NK-92 treated with Interleukin-12 subunit alpha and Interleukin-12 subunit beta, amount 100 ng/mL, for 24 hours (cell line): ENCODE data around the gene EPHA2.
"Not testable (repeated sequence)": the region's sequence is repeated elsewhere in the genome, so short reads cannot be mapped to it uniquely, and the experiment has no call there.

Source experiments
- DNase-seq: peaks from one replicate; lab custom pipeline; 2025; lab: John Stamatoyannopoulos, UW

The EPHA2 gene

GRCh38 chr1:16155537-16156410 is at the start of gene EPHA2:
Gene EPHA2, minus strand, starts transcription at chr1:16156069. Its CDS starts 137 bp downstream, at chr1:16155932.
- no peak for DNase-seq

GRCh38 chr1:16205334-16205671 is 49.4 kb upstream of the EPHA2 start:
- no peak for DNase-seq

- DNase-seq = peak; percentile 14
Measured at GRCh38 chr1:16204634-16205333, 48.9 kb upstream of the EPHA2 start.

GRCh38 chr1:16204216-16204615 is 48.3 kb upstream of the EPHA2 start:
- no peak for DNase-seq

- no peak for DNase-seq
Measured at GRCh38 chr1:16203550-16203949, 47.7 kb upstream of the EPHA2 start.

GRCh38 chr1:16202281-16203210 is 46.7 kb upstream of the EPHA2 start:
- DNase-seq = no peak

- DNase-seq = no peak
Measured at GRCh38 chr1:16199700-16200099, 43.8 kb upstream of the EPHA2 start.

- no peak for DNase-seq
Measured at GRCh38 chr1:16199157-16199501, 43.3 kb upstream of the EPHA2 start.

GRCh38 chr1:16198444-16199156 is 42.7 kb upstream of the EPHA2 start:
- DNase-seq = no peak

- DNase-seq = no peak
Measured at GRCh38 chr1:16196874-16197273, 41.0 kb upstream of the EPHA2 start.

GRCh38 chr1:16196139-16196538 is 40.3 kb upstream of the EPHA2 start:
- not testable (repeated sequence) for DNase-seq

- DNase-seq = no peak
Measured at GRCh38 chr1:16195518-16195905, 39.6 kb upstream of the EPHA2 start.

GRCh38 chr1:16191916-16192546 is 36.2 kb upstream of the EPHA2 start:
- DNase-seq = no peak

- no peak for DNase-seq
Measured at GRCh38 chr1:16191309-16191708, 35.4 kb upstream of the EPHA2 start.

- no peak for DNase-seq
Measured at GRCh38 chr1:16189921-16190621, 34.2 kb upstream of the EPHA2 start.

- DNase-seq = no peak
Measured at GRCh38 chr1:16189003-16189402, 33.1 kb upstream of the EPHA2 start.

- DNase-seq = peak; percentile 50
Measured at GRCh38 chr1:16187748-16188401, 32.0 kb upstream of the EPHA2 start.

GRCh38 chr1:16186655-16187235 is 30.9 kb upstream of the EPHA2 start:
- no peak for DNase-seq

- DNase-seq = no peak
Measured at GRCh38 chr1:16184557-16185303, 28.9 kb upstream of the EPHA2 start.
